Bronchial epithelial cell (primary cell): ENCODE data around the gene COLEC12. TPM values are rescaled to one million over a fixed set of nuclear protein-coding genes. Genes with fewer than 3 reads are reported as not detected.

Experiments
- DNase-seq: peaks from one replicate; pipeline ENCODE4 v3.0.0-alpha.2; 2010; ENCODE audit warnings: low read depth
- FAIRE-seq: peaks from 2 replicates; lab custom pipeline; 2011; peaks lifted over from hg19 to GRCh38; lab: Jason Lieb, UNC
- H3K27me3 ChIP-seq: 2 replicates; pipeline ENCODE4 v1.5.1; 2011; ENCODE audit warnings: low read length; ENCODE audit not compliant: control insufficient read depth, insufficient read depth
- H3K36me3 ChIP-seq: 2 replicates; pipeline ENCODE4 v1.5.1; 2011; ENCODE audit warnings: low read length; ENCODE audit not compliant: control insufficient read depth, insufficient read depth
- H3K4me3 ChIP-seq: 2 replicates; pipeline ENCODE4 v1.5.1; 2011; ENCODE audit warnings: mild to moderate bottlenecking, low read depth, low read length, control low read depth
- total RNA-seq: library from RNA; depleted of rRNA; stranded (reverse); fragments of >200 nt; gene quantifications from 2 replicates; pipeline ENCODE4 v1.2.1, GENCODE V29; 2014
- TF ChIP-seq, protein P1 (sequence below): IDR thresholded peaks from 2 replicates; pipeline ENCODE4 v1.5.1; 2011; ENCODE audit warnings: mild to moderate bottlenecking, moderate library complexity, low read length, control low read depth, inconsistent platforms; ENCODE audit not compliant: insufficient read depth, severe bottlenecking

Gene COLEC12
- under 0.01 and 0.53 TPM in 2 replicates for total RNA-seq

DNA sequence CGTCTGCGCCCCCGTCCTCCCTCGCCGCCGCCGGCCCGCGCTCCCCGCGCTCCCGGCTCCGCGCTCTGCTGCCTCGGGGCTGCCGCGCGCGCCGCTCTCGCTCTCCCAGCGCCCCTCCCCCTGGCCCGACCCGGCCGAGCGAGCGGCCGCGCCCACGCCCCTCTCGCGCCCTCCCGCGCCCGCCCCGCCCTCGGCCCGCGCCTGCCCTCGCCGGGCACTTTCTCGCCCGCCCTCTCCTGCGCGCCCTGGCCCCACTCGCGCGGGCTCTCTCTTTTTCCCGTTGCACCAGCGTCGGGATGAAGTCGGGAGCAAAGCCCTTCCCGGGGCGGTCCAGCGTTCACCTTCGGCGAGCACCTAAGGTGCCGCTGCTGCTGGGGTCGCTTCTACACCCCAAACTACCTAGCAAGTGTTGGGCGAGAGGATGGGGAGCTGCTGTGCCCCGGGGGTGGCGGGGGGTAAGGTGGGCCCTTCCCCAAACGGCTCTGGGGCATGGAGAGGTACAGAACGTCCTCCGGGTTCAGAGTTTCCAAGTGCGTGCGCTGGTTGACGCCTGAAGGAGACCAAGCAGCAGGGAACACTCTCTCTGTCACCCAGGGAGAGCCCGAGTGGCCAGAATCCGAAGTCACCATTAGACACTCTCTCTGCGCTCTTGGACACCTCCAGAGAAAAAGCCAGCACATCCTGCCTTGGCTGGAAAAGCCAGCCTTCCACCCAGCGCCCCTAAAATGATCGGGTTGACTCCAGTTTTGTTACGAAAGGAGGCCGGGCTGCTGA lies at the start of gene COLEC12:
COLEC12 (minus strand) TSS at position 70 of the 774 bp plus-strand sequence. CDS start 187 bp downstream, outside the sequence.
- no peak for FAIRE-seq
- H3K27me3 ChIP-seq: peaks cover 14% of the 10 kb centered on the region
- TF ChIP-seq, protein P1, sequence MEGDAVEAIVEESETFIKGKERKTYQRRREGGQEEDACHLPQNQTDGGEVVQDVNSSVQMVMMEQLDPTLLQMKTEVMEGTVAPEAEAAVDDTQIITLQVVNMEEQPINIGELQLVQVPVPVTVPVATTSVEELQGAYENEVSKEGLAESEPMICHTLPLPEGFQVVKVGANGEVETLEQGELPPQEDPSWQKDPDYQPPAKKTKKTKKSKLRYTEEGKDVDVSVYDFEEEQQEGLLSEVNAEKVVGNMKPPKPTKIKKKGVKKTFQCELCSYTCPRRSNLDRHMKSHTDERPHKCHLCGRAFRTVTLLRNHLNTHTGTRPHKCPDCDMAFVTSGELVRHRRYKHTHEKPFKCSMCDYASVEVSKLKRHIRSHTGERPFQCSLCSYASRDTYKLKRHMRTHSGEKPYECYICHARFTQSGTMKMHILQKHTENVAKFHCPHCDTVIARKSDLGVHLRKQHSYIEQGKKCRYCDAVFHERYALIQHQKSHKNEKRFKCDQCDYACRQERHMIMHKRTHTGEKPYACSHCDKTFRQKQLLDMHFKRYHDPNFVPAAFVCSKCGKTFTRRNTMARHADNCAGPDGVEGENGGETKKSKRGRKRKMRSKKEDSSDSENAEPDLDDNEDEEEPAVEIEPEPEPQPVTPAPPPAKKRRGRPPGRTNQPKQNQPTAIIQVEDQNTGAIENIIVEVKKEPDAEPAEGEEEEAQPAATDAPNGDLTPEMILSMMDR: no peak
- no peak for DNase-seq
- no peak within 1 kb of the TSS for H3K4me3 ChIP-seq
- H3K36me3 ChIP-seq: no peaks in the 10 kb centered on the region

DNA sequence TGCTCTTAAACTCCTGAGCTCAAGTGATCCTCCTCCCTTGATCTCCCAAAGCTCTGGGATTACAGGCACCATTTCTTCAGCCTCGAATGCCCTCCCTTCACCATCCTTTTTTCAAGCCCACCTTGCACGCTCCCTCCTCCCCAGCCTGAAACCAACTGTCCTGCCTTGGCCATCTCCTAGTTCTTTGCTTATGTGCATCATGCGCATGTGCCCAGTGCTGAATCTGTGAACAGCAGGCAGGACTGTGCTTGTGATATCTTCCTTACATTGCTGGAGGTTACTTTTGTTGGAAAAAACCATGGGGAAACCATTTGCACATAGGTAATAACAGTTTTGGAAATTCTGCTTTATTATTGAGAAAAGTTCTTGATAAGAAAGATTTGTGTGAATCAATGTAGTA lies 49.5 kb upstream of the COLEC12 start:
- Histone ChIP-seq H3K4me3 (no peak overlapping the region), H3K27me3 (no peaks in the 10 kb centered on the region), H3K36me3 (no peaks in the 10 kb centered on the region)
- DNase-seq (no peak), FAIRE-seq (no peak)
- TF ChIP-seq, protein P1: no peak

DNA sequence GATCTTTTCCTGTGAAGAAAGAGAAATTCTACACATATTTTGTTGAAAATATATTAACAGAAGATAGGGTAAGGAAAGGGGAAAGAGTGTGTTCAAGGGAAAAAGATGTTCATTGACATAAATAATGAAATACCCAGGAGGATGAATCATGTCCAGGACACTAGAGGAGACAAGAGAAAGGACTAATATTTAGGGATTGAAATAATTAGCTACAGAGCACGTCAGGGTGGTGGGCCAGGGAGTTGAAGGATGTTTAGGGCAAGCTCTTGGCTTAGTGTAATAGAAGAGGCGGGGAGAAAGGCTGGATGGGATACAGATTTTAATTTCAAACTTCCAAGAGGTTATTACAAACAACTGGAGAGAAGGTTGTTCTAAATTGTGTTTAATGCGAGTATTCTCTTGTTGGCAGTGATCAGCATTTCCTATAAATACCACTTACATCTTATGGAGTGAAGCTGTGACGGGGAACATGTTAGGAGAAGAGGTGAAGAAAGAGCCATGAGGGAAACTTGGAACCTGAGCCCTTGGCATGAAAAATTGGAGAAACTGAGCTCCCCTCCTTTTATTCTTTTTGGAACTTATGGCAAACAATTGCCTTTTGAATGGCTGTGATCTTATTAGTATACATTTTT lies 43.1 kb upstream of the COLEC12 start:
- Histone ChIP-seq H3K4me3 (no peak overlapping the region), H3K27me3 (no peaks in the 10 kb centered on the region), H3K36me3 (no peaks in the 10 kb centered on the region)
- TF ChIP-seq, protein P1: no peak
- no peak for DNase-seq
- no peak for FAIRE-seq

DNA sequence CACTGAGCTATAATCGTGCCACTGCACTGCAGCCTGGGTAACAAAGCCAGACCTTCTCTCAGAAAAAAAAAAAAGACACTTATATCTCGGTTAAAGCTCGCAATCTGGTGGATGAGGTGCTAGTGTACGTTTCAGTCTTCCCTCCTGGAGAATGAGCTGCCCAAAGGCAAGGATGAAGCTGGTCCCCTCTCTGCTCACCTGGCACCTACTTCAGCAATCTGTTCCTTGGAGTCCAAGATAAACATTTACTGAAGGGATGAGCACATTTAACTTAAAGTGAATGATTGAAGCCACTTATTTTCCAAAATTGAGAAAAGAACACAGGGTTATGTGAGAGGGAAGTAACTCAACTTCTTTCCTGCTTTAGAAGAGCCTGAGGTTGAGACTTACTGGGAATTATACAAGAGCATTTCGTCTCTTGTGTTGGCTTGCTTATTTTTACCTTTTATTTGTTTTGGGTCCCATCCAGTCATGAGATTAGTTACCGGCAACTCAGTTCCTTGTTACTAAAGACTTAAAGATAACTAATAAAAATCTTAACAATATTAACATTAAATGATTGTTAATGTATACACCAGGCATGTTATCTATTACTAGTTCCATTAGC lies 33.6 kb upstream of the COLEC12 start:
- TF ChIP-seq, protein P1: no peak
- H3K36me3 ChIP-seq: no peaks in the 10 kb centered on the region
- no peak for FAIRE-seq
- H3K27me3 ChIP-seq: no peaks in the 10 kb centered on the region
- DNase-seq: no peak
- no peak overlapping the region for H3K4me3 ChIP-seq

DNA sequence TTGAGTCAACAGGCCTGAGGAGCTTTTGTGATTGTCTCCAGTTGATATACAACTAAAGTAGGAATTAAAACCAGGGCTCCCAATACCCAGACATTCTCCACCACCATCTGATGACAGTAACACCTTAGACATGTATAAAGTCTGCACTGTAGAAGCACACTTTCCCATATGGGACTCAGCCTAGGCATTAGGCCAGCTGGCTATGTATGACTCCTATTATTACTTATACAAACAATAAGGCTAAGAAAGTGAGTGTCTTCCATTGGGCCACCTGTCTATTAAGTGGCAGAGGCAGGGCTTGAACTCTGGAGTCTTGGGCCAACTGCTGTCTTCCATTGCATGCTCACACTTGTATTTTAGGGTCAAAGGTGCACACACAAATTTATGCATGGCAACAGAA lies 32.1 kb upstream of the COLEC12 start:
- Histone ChIP-seq H3K4me3 (no peak overlapping the region), H3K27me3 (no peaks in the 10 kb centered on the region), H3K36me3 (no peaks in the 10 kb centered on the region)
- no peak for DNase-seq
- TF ChIP-seq, protein P1: no peak
- FAIRE-seq: no peak
